SK-N-SH (cell line): Measurements from ENCODE around the gene KYNU. TPM values are rescaled to one million over a fixed set of nuclear protein-coding genes. Genes with fewer than 3 reads are reported as not detected.

Experiments used
- CTCF ChIA-PET: fragments of 300-600, 350-600 bp; formaldehyde crosslinking; extraction: SDS; loops from one replicate; lab custom pipeline; 2021; lab: Yijun Ruan, JAX
- POLR2A ChIA-PET: fragments of 350-600 bp; sonication (Branson Sonifier 250); formaldehyde crosslinking; extraction: SDS; loops from one replicate; lab custom pipeline; 2020; ENCODE audit warnings: antibody characterized with exemption, inconsistent platforms; lab: Yijun Ruan, JAX
- DNase-seq: peaks from one replicate; pipeline ENCODE4 v3.0.0; 2012
- H2AFZ ChIP-seq: fragments of 200-600 bp; sonication (generic); 2 replicates; pipeline ENCODE4 v1.8.1; 2016; ENCODE audit warnings: antibody characterized with exemption, mild to moderate bottlenecking, low read depth
- H3F3A ChIP-seq: fragments of 200-600 bp; sonication (generic); replicated peaks from 2 replicates; pipeline ENCODE3; 2016; ENCODE audit warnings: antibody characterized with exemption, mild to moderate bottlenecking; ENCODE audit not compliant: insufficient read depth
- H3K27ac ChIP-seq, 2 experiments: fragments of 200-500 bp in 1 of 2; fragments of 200-600 bp in 1 of 2; sonication (Bioruptor generic) in 1 of 2; sonication (generic), shearing (Covaris generic) in 1 of 2; 2 replicates each; pipeline versions ENCODE4 v1.5.1 to v1.6.1; 2014 to 2016; ENCODE audit warnings: low read depth in 2 of 2, inconsistent platforms in 1 of 2, low read length in 1 of 2, mild to moderate bottlenecking in 1 of 2, mixed read lengths in 1 of 2
- H3K27me3 ChIP-seq: fragments of 200-600 bp; sonication (generic), shearing (Covaris generic); 2 replicates; pipeline ENCODE4 v1.6.1; 2016; ENCODE audit warnings: mixed run types; ENCODE audit not compliant: insufficient read depth
- H3K36me3 ChIP-seq, 2 experiments: fragments of 200-500 bp in 1 of 2; fragments of 200-600 bp in 1 of 2; sonication (Bioruptor generic) in 1 of 2; sonication (generic) in 1 of 2; replicated peaks in 1 of 2; 2 replicates each; pipeline versions ENCODE3 to v1.5.1; 2014 to 2016; ENCODE audit warnings: low read length in 1 of 2, mild to moderate bottlenecking in 1 of 2; ENCODE audit not compliant: insufficient read depth in 2 of 2, control insufficient read depth in 1 of 2
- H3K4me1 ChIP-seq, 2 experiments: fragments of 200-500 bp in 1 of 2; fragments of 200-600 bp in 1 of 2; sonication (Bioruptor generic) in 1 of 2; sonication (generic), shearing (Covaris generic) in 1 of 2; 2 replicates each; pipeline versions ENCODE4 v1.5.1 to v1.6.1; 2014 to 2016; ENCODE audit warnings: low read depth in 1 of 2, low read length in 1 of 2, mixed run types in 1 of 2; ENCODE audit not compliant: insufficient read depth in 2 of 2, control insufficient read depth in 1 of 2
- H3K4me2 ChIP-seq: fragments of 200-600 bp; sonication (generic), shearing (Covaris generic); 2 replicates; pipeline ENCODE4 v1.6.1; 2017; ENCODE audit warnings: mixed run types
- H3K4me3 ChIP-seq, 2 experiments: fragments of 200-500 bp in 1 of 2; fragments of 200-600 bp in 1 of 2; sonication (Bioruptor generic) in 1 of 2; sonication (generic), shearing (Covaris generic) in 1 of 2; 2 replicates each; pipeline versions ENCODE4 v1.5.1 to v1.8.1; 2014 to 2016; ENCODE audit warnings: low read depth in 2 of 2, inconsistent platforms in 1 of 2, low read length in 1 of 2, mild to moderate bottlenecking in 1 of 2, mixed read lengths in 1 of 2, moderate library complexity in 1 of 2
- H3K79me2 ChIP-seq: fragments of 200-600 bp; sonication (generic); 2 replicates; pipeline ENCODE4 v1.8.1; 2017; ENCODE audit warnings: mild to moderate bottlenecking; ENCODE audit not compliant: insufficient read depth
- H3K9ac ChIP-seq: fragments of 200-600 bp; sonication (generic); 2 replicates; pipeline ENCODE4 v1.6.1; 2017; ENCODE audit warnings: mixed run types
- H3K9me2 ChIP-seq: fragments of 200-600 bp; sonication (generic); 2 replicates; pipeline ENCODE4 v1.6.1; 2017; ENCODE audit warnings: mixed run types
- H3K9me3 ChIP-seq: fragments of 200-600 bp; sonication (generic); 2 replicates; pipeline ENCODE4 v1.6.1; 2017; ENCODE audit warnings: mixed run types, mild to moderate bottlenecking, moderate library complexity
- H4K20me1 ChIP-seq: fragments of 200-600 bp; sonication (generic); 2 replicates; pipeline ENCODE4 v1.6.1; 2017; ENCODE audit warnings: mild to moderate bottlenecking, mixed run types; ENCODE audit not compliant: insufficient read depth
- EP300 ChIP-seq, 2 experiments: IDR thresholded peaks; 2 replicates each; pipeline versions ENCODE4 v1.4.0 to v1.6.1; 2012; ENCODE audit warnings: borderline replicate concordance in 1 of 2, low read depth in 1 of 2, low read length in 1 of 2
- GATA2 ChIP-seq: sonication (generic); formaldehyde crosslinking; IDR thresholded peaks from 2 replicates; pipeline ENCODE4 v1.5.0; 2020; ENCODE audit warnings: mild to moderate bottlenecking, missing genetic modification reagents
- MEF2A ChIP-seq: IDR thresholded peaks from 2 replicates; pipeline ENCODE4 v1.4.0; 2012; ENCODE audit warnings: low read depth, borderline replicate concordance
- MXI1 ChIP-seq: IDR thresholded peaks from 2 replicates; pipeline ENCODE4 v1.6.1; 2012; ENCODE audit warnings: mild to moderate bottlenecking, low read depth, low read length, improper control_type of control experiment
- POLR2AphosphoS5 ChIP-seq: IDR thresholded peaks from 2 replicates; pipeline ENCODE4 v1.6.1; 2012; ENCODE audit warnings: low read depth, low read length
- RCOR1 ChIP-seq: fragments of 150-350 bp; IDR thresholded peaks from 2 replicates; pipeline ENCODE4 v1.6.1; 2017; ENCODE audit warnings: antibody characterized with exemption, low read length
- TAF1 ChIP-seq: IDR thresholded peaks from 2 replicates; pipeline ENCODE4 v1.6.1; 2012; ENCODE audit warnings: low read depth, mild to moderate bottlenecking, low read length, moderate library complexity, borderline replicate concordance
- TCF12 ChIP-seq: IDR thresholded peaks from 2 replicates; pipeline ENCODE4 v1.4.0; 2012
- YY1 ChIP-seq: IDR thresholded peaks from 2 replicates; pipeline ENCODE4 v1.4.0; 2012; ENCODE audit warnings: low read depth, mild to moderate bottlenecking
- WGBS: methylation state at CpG from one replicate; pipeline ENCODE4 v1.1.6; 2017; ENCODE audit warnings: low lambda C conversion rate; 5-methylcytosine and 5-hydroxymethylcytosine counted together
- polyA plus RNA-seq, 3 experiments: library from polyadenylated mRNA; depleted of rRNA; stranded (reverse); fragments of >200 nt; gene quantifications; 2 replicates each; pipeline ENCODE4 v1.2.3, GENCODE V29; 2012
- TF ChIP-seq, protein P1 (sequence below): IDR thresholded peaks from 2 replicates; pipeline ENCODE4 v1.4.0; 2012; ENCODE audit warnings: low read depth
- TF ChIP-seq, protein P2 (sequence below): IDR thresholded peaks from 2 replicates; pipeline ENCODE4 v1.4.0; 2012; ENCODE audit warnings: low read depth, borderline replicate concordance
- TF ChIP-seq, protein P3 (sequence below): IDR thresholded peaks from 2 replicates; pipeline ENCODE4; 2012
- TF ChIP-seq, protein P4 (sequence below): fragments of 200-600 bp; sonication (generic); IDR thresholded peaks from 2 replicates; pipeline ENCODE4 v1.6.1; 2017; ENCODE audit warnings: antibody characterized with exemption, mild to moderate bottlenecking, moderate library complexity
- TF ChIP-seq, protein P5 (sequence below): fragments of 150-350 bp; IDR thresholded peaks from 2 replicates; pipeline ENCODE4 v1.6.1; 2016; ENCODE audit warnings: mild to moderate bottlenecking, low read depth, low read length

Gene KYNU
- polyA plus RNA-seq, 1 of the 3 experiments (the other 2 are of a cell fraction), result not detected

DNA sequence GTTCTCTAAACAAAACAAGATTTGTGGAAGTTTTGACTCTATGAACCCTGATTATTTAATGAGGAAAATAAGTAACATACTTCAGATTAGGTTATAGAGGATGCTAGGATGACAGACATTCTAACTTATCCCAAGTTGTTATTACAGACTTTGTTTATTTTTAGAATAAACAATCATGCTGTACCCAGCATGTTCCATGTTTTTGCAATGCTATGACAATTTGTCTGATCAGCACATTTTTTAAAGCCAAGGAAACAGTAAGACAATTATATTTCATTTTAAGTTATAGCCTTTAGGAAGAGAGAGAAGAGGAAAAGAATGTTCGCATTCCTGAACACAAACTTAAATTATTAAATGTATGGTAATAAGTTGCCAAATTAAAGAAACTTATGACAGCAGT is 119.8 kb downstream of the KYNU start:
- Histone ChIP-seq H3K4me3 (no peak overlapping the region), H2AFZ (no peak overlapping the region), H3K9me2 (no peaks in the 10 kb centered on the region), H3K79me2 (no peaks in the 10 kb centered on the region), H4K20me1 (no peaks in the 10 kb centered on the region), H3K27me3 (no peaks in the 10 kb centered on the region), H3K9ac (no peak overlapping the region), H3K4me1 (no peaks in the 10 kb centered on the region), H3K36me3 (no peaks in the 10 kb centered on the region), H3K27ac (no peak overlapping the region), H3K4me2 (no peak overlapping the region), H3F3A (no peaks in the 10 kb centered on the region), H3K9me3 (no peaks in the 10 kb centered on the region)
- DNase-seq, result no peak
- WGBS, result 50% methylated on average over 1 of the region's 1 CpG
- TF ChIP-seq, protein P1, sequence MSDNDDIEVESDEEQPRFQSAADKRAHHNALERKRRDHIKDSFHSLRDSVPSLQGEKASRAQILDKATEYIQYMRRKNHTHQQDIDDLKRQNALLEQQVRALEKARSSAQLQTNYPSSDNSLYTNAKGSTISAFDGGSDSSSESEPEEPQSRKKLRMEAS, result no peak
- TF ChIP-seq MXI1 (no peak), YY1 (no peak), TCF12 (no peak), GATA2 (CRISPR knock-in tag) (no peak)
- TF ChIP-seq, protein P2, sequence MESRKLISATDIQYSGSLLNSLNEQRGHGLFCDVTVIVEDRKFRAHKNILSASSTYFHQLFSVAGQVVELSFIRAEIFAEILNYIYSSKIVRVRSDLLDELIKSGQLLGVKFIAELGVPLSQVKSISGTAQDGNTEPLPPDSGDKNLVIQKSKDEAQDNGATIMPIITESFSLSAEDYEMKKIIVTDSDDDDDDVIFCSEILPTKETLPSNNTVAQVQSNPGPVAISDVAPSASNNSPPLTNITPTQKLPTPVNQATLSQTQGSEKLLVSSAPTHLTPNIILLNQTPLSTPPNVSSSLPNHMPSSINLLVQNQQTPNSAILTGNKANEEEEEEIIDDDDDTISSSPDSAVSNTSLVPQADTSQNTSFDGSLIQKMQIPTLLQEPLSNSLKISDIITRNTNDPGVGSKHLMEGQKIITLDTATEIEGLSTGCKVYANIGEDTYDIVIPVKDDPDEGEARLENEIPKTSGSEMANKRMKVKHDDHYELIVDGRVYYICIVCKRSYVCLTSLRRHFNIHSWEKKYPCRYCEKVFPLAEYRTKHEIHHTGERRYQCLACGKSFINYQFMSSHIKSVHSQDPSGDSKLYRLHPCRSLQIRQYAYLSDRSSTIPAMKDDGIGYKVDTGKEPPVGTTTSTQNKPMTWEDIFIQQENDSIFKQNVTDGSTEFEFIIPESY, result no peak
- TF ChIP-seq, protein P3, sequence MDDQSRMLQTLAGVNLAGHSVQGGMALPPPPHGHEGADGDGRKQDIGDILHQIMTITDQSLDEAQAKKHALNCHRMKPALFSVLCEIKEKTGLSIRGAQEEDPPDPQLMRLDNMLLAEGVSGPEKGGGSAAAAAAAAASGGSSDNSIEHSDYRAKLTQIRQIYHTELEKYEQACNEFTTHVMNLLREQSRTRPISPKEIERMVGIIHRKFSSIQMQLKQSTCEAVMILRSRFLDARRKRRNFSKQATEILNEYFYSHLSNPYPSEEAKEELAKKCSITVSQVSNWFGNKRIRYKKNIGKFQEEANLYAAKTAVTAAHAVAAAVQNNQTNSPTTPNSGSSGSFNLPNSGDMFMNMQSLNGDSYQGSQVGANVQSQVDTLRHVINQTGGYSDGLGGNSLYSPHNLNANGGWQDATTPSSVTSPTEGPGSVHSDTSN, result no peak
- ChIA-PET POLR2A (no interaction called here), CTCF (no interaction called here)

DNA sequence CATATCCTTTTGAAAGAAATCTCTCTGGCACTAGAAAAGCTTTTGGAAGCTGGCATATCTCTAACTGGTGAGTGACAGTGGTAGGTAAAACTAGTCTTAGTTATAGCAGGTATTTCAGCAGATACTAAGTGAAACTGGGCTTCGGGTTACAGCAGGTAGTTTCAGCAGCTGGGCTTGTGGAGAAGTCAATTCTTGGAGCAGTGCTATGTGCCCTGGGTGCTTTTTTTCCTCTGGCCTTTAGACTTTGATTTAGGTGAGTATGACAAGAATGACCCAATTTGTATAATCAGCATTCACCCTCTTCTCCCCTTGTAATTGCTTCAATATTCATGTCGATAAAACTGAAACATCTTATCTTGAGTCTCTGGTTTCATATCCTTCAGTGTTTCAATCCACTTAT is 123.1 kb downstream of the KYNU start:
- TF ChIP-seq YY1 (no peak), POLR2AphosphoS5 (no peak), TAF1 (no peak), MEF2A (no peak), RCOR1 (no peak), EP300 (IDR thresholded peaks at IDR 0.05; ENCODE audit: borderline replicate concordance in 1 of 2, low read depth in 1 of 2, low read length in 1 of 2) (no peak)
- TF ChIP-seq, protein P4, sequence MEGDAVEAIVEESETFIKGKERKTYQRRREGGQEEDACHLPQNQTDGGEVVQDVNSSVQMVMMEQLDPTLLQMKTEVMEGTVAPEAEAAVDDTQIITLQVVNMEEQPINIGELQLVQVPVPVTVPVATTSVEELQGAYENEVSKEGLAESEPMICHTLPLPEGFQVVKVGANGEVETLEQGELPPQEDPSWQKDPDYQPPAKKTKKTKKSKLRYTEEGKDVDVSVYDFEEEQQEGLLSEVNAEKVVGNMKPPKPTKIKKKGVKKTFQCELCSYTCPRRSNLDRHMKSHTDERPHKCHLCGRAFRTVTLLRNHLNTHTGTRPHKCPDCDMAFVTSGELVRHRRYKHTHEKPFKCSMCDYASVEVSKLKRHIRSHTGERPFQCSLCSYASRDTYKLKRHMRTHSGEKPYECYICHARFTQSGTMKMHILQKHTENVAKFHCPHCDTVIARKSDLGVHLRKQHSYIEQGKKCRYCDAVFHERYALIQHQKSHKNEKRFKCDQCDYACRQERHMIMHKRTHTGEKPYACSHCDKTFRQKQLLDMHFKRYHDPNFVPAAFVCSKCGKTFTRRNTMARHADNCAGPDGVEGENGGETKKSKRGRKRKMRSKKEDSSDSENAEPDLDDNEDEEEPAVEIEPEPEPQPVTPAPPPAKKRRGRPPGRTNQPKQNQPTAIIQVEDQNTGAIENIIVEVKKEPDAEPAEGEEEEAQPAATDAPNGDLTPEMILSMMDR, result no peak
- TF ChIP-seq, protein P5, sequence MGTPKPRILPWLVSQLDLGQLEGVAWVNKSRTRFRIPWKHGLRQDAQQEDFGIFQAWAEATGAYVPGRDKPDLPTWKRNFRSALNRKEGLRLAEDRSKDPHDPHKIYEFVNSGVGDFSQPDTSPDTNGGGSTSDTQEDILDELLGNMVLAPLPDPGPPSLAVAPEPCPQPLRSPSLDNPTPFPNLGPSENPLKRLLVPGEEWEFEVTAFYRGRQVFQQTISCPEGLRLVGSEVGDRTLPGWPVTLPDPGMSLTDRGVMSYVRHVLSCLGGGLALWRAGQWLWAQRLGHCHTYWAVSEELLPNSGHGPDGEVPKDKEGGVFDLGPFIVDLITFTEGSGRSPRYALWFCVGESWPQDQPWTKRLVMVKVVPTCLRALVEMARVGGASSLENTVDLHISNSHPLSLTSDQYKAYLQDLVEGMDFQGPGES, result no peak
- TF ChIP-seq, protein P1, result no peak
- DNase-seq, result no peak
- H3K27me3 ChIP-seq, result no peaks in the 10 kb centered on the region
- no peaks in the 10 kb centered on the region for H3K9me3 ChIP-seq
- no peak overlapping the region for H3K27ac ChIP-seq
- no peak overlapping the region for H3K4me2 ChIP-seq
- H3K9ac ChIP-seq, result no peak overlapping the region
- no peaks in the 10 kb centered on the region for H3K9me2 ChIP-seq
- POLR2A ChIA-PET, result no interaction called here
- WGBS, result 63% methylated on average over 2 of the region's 2 CpGs
- H3K4me1 ChIP-seq, result no peaks in the 10 kb centered on the region
- no peak overlapping the region for H2AFZ ChIP-seq
- H3K79me2 ChIP-seq, result no peaks in the 10 kb centered on the region
- no peaks in the 10 kb centered on the region for H3K36me3 ChIP-seq
- CTCF ChIA-PET, result interaction anchor here (1.1 to 5.0 kb wide), 2 partner anchors 11 to 34 kb away, joined by 4 to 22 read pairs; no protein-coding TSS in a partner anchor
- H4K20me1 ChIP-seq, result no peaks in the 10 kb centered on the region
- H3K4me3 ChIP-seq, result no peak overlapping the region
- no peaks in the 10 kb centered on the region for H3F3A ChIP-seq
